Measurements from ENCODE around the gene KRTCAP3. TPM values are rescaled to one million over a fixed set of nuclear protein-coding genes. Genes with fewer than 3 reads are reported as not detected.

The KRTCAP3 gene
- total and polyA plus RNA-seq, 9 of the 15 experiments (the other 6 are each of a cell fraction or from before 2014, with no cell fraction given), result 0.24 to 1.4 (median 0.73) TPM

GRCh38 chr2:27471961-27472360 is 29.8 kb downstream of the KRTCAP3 start (continued):
- TF ChIP-seq, protein P1, sequence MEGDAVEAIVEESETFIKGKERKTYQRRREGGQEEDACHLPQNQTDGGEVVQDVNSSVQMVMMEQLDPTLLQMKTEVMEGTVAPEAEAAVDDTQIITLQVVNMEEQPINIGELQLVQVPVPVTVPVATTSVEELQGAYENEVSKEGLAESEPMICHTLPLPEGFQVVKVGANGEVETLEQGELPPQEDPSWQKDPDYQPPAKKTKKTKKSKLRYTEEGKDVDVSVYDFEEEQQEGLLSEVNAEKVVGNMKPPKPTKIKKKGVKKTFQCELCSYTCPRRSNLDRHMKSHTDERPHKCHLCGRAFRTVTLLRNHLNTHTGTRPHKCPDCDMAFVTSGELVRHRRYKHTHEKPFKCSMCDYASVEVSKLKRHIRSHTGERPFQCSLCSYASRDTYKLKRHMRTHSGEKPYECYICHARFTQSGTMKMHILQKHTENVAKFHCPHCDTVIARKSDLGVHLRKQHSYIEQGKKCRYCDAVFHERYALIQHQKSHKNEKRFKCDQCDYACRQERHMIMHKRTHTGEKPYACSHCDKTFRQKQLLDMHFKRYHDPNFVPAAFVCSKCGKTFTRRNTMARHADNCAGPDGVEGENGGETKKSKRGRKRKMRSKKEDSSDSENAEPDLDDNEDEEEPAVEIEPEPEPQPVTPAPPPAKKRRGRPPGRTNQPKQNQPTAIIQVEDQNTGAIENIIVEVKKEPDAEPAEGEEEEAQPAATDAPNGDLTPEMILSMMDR (IDR thresholded peaks at IDR 0.05 in 2 of 3, conservative IDR thresholded peaks at IDR 0.05 in 1 of 3; ENCODE audit: insufficient read depth in 2 of 3, low read depth in 1 of 3, low read length in 3 of 3), result 0 out of 6 replicates have a peak, but pooled peaks of 1 of the 3 experiments have one; percentile 15
- TF ChIP-seq MAFK (IDR thresholded peaks at IDR 0.05; ENCODE audit: low read length) (peak; percentile 48; the same call in 1 of the 2 replicates), NBN (IDR thresholded peaks at IDR 0.05; ENCODE audit: low read depth) (no peak), ZNF668 (CRISPR knock-in tag; IDR thresholded peaks at IDR 0.05) (no peak), GTF2E2 (tag; IDR thresholded peaks at IDR 0.05) (no peak), YY1 (IDR thresholded peaks at IDR 0.05; ENCODE audit: borderline replicate concordance in 1 of 3, control insufficient read depth in 1 of 3, extremely low read depth in 1 of 3, insufficient read depth in 3 of 3, insufficient read length in 1 of 3, insufficient replicate concordance in 2 of 3, low read depth in 1 of 3, low read length in 2 of 3) (peak in 1 of 3 experiments; percentile 73), TFE3 (CRISPR knock-in tag; IDR thresholded peaks at IDR 0.05) (no peak)
- TF ChIP-seq, protein P2, sequence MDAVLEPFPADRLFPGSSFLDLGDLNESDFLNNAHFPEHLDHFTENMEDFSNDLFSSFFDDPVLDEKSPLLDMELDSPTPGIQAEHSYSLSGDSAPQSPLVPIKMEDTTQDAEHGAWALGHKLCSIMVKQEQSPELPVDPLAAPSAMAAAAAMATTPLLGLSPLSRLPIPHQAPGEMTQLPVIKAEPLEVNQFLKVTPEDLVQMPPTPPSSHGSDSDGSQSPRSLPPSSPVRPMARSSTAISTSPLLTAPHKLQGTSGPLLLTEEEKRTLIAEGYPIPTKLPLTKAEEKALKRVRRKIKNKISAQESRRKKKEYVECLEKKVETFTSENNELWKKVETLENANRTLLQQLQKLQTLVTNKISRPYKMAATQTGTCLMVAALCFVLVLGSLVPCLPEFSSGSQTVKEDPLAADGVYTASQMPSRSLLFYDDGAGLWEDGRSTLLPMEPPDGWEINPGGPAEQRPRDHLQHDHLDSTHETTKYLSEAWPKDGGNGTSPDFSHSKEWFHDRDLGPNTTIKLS (IDR thresholded peaks at IDR 0.05; ENCODE audit: borderline replicate concordance, low read depth), result no peak
- TF ChIP-seq, protein P3, sequence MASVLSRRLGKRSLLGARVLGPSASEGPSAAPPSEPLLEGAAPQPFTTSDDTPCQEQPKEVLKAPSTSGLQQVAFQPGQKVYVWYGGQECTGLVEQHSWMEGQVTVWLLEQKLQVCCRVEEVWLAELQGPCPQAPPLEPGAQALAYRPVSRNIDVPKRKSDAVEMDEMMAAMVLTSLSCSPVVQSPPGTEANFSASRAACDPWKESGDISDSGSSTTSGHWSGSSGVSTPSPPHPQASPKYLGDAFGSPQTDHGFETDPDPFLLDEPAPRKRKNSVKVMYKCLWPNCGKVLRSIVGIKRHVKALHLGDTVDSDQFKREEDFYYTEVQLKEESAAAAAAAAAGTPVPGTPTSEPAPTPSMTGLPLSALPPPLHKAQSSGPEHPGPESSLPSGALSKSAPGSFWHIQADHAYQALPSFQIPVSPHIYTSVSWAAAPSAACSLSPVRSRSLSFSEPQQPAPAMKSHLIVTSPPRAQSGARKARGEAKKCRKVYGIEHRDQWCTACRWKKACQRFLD (CRISPR knock-in tag; IDR thresholded peaks at IDR 0.05), result 0 out of 2 replicates have a peak, but pooled peaks have one; percentile 28
- TF ChIP-seq, protein P4, sequence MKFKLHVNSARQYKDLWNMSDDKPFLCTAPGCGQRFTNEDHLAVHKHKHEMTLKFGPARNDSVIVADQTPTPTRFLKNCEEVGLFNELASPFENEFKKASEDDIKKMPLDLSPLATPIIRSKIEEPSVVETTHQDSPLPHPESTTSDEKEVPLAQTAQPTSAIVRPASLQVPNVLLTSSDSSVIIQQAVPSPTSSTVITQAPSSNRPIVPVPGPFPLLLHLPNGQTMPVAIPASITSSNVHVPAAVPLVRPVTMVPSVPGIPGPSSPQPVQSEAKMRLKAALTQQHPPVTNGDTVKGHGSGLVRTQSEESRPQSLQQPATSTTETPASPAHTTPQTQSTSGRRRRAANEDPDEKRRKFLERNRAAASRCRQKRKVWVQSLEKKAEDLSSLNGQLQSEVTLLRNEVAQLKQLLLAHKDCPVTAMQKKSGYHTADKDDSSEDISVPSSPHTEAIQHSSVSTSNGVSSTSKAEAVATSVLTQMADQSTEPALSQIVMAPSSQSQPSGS (CRISPR knock-in tag; IDR thresholded peaks at IDR 0.05), result no peak
